Ovary (tissue), 9 donors: ENCODE results near the gene TNFSF8. TPM values are rescaled to one million over a fixed set of nuclear protein-coding genes. Genes with fewer than 3 reads are reported as not detected.

Experiments
- DNase-seq, 5 donors: peaks; one replicate each; pipeline ENCODE4 v3.0.0-alpha.2; 2019 to 2020
- H3K27ac ChIP-seq, 2 donors: fragments of 200-600 bp; one replicate each; pipeline versions ENCODE4 v1.5.1 to v1.8.0; 2019 to 2022
- H3K27me3 ChIP-seq: fragments of 200-600 bp; one replicate; pipeline ENCODE4 v1.8.0; 2022
- H3K36me3 ChIP-seq: fragments of 200-600 bp; sonication (generic); one replicate; pipeline ENCODE4 v1.5.1; 2019
- H3K4me1 ChIP-seq: one replicate; pipeline ENCODE4 v1.8.1; 2013; ENCODE audit warnings: mild to moderate bottlenecking, moderate library complexity; ENCODE audit not compliant: insufficient read depth
- H3K4me3 ChIP-seq: fragments of 200-600 bp; sonication (generic); one replicate; pipeline ENCODE4 v1.5.1; 2017
- H3K9me3 ChIP-seq, 2 donors: fragments of 200-600 bp in 1 of 2; sonication (generic) in 1 of 2; one replicate each; pipeline versions ENCODE4 v1.5.1 to v1.8.1; 2013 to 2019; ENCODE audit warnings: mild to moderate bottlenecking in 1 of 2, moderate library complexity in 1 of 2
- CTCF ChIP-seq, 3 donors: fragments of 450-650 bp in 2 of 3; fragments of 200-600 bp in 1 of 3; IDR thresholded peaks; one replicate each; pipeline versions ENCODE4 v1.5.1 to v1.8.0; 2016 to 2022; ENCODE audit warnings: antibody characterized with exemption in 3 of 3, mild to moderate bottlenecking in 1 of 3
- EP300 ChIP-seq: sonication (generic); formaldehyde crosslinking; IDR thresholded peaks from one replicate; pipeline ENCODE4 v1.6.1; 2017; ENCODE audit warnings: antibody characterized with exemption
- POLR2A ChIP-seq: fragments of 450-650 bp; IDR thresholded peaks from one replicate; pipeline ENCODE4 v1.6.1; 2017; ENCODE audit warnings: antibody characterized with exemption, mild to moderate bottlenecking, moderate library complexity
- WGBS, 3 donors: extraction: QIAGEN DNeasy Blood & Tissue Kit in 1 of 3; methylation state at CpG; one replicate each; pipeline versions ENCODE4 v1.1.5 to v1.1.7; 2013 to 2017; 5-methylcytosine and 5-hydroxymethylcytosine counted together
- intact Hi-C, 4 donors: fragments of 100-400 bp; cut with DNase I; formaldehyde crosslinking; loops; one replicate each; pipeline versions ENCODE4 v1.11.0 to v1.15.1; 2022 to 2023
- polyA plus RNA-seq, 2 donors: library from polyadenylated mRNA; stranded (reverse); fragments of 200-250 nt in 1 of 2; fragments of 350-450 nt in 1 of 2; fragmentation: Illumina TruSeq in 1 of 2; extraction: RNeasy Lipid Tissue Mini Kit (QIAGEN cat#74804) in 1 of 2; gene quantifications; one replicate each; pipeline ENCODE4 v1.2.3, GENCODE V29; 2013 to 2014
- total RNA-seq, 7 donors: library from RNA; depleted of rRNA in 2 of 7; stranded (reverse); fragments of >200 nt in 2 of 7; fragmentation: NEBNext Ultra II Directional in 3 of 7; extraction: Animal tissue kit (Norgen Biotek cat#: 25700) in 3 of 7; gene quantifications; one replicate each; pipeline versions ENCODE4 v1.1.0 to v1.2.4, GENCODE V29; 2016 to 2023
- donor health status: DM: no; HTN: no; CAD: no; lungs with moderate emphysema.
- donor health status: DM: no; HTN: no; CAD: no.
- donor health status: Bipolar disorder and iron deficiency.
- donor health status: DM: yes; HTN: yes; CAD: no.
- donor health status: DM: no; HTN: no; CAD: no.
- donor health status: DM: yes; HTN: yes; CAD: no.

Gene TNFSF8
- total and polyA plus RNA-seq, 9 donors, result 0.38 to 5.2 (median 1.0) TPM

GRCh38 chr9:114851306-114851705 lies 79.1 kb downstream of the TNFSF8 start:
- Histone ChIP-seq H3K4me3 (no peak overlapping the region), H3K4me1 (no peaks in the 10 kb centered on the region), H3K9me3 (no peaks in the 10 kb centered on the region), H3K36me3 (no peaks in the 10 kb centered on the region), H3K27ac (no peak overlapping the region), H3K27me3 (no peaks in the 10 kb centered on the region)
- 74 to 79% (median 76%) methylated on average over 3 of the region's 3 CpGs for WGBS, 3 donors
- no peak for DNase-seq
- TF ChIP-seq CTCF (IDR thresholded peaks at IDR 0.05) (no peak), POLR2A (no peak), EP300 (no peak)
- intact Hi-C loops, result no loop called here

Other genes starting within 250 kb of the TNFSF8 start
- not detected for gene TEX48, start 248.4 kb downstream of the TNFSF8 start, total RNA-seq
- gene TEX48, start 248.4 kb downstream of the TNFSF8 start, polyA plus RNA-seq, result not detected
- under 1 TPM; 0.10 to 0.34 (median 0.24) TPM for gene TNFSF15, start 124.6 kb downstream of the TNFSF8 start, total RNA-seq
- gene TNFSF15, start 124.6 kb downstream of the TNFSF8 start, polyA plus RNA-seq, result under 1 TPM; 0.02 to 0.53 TPM
- gene TNC, start 187.6 kb upstream of the TNFSF8 start, total RNA-seq, result 10 to 100 TPM in 1 of 7 donors, 1 to 10 TPM in 6; 1.2 to 18.4 (median 1.9) TPM
- gene TNC, start 187.6 kb upstream of the TNFSF8 start, polyA plus RNA-seq, result 100 to 1,000 TPM in 1 of 2 donors, 1 to 10 TPM in 1; 1.9 to 108 TPM